HEK293 (cell line): ENCODE data around the gene PHKG2.
A peak's percentile ranks its signal among the peaks of the same experiment; 100 is the strongest.

Source experiments
- CTCF ChIP-seq: fragments of 450-650 bp; formaldehyde crosslinking; IDR thresholded peaks from 2 replicates; pipeline ENCODE4 v1.5.1; 2016; ENCODE audit warnings: missing biosample characterization, missing genetic modification characterization
- MYNN ChIP-seq: fragments of 450-650 bp; formaldehyde crosslinking; IDR thresholded peaks from 2 replicates; pipeline ENCODE4 v1.5.1; 2016; ENCODE audit warnings: missing biosample characterization, missing genetic modification characterization, borderline replicate concordance
- PRDM10 ChIP-seq: fragments of 450-650 bp; formaldehyde crosslinking; IDR thresholded peaks from 2 replicates; pipeline ENCODE4 v1.5.1; 2016; ENCODE audit warnings: missing biosample characterization, missing genetic modification characterization
- RBAK ChIP-seq: fragments of 450-650 bp; formaldehyde crosslinking; IDR thresholded peaks from 2 replicates; pipeline ENCODE4 v1.5.1; 2016; ENCODE audit warnings: missing biosample characterization, missing genetic modification characterization
- REPIN1 ChIP-seq: fragments of 450-650 bp; formaldehyde crosslinking; IDR thresholded peaks from 2 replicates; pipeline ENCODE4 v1.5.1; 2017; ENCODE audit warnings: missing biosample characterization, missing genetic modification characterization, low read depth
- REST ChIP-seq: fragments of 450-650 bp; formaldehyde crosslinking; IDR thresholded peaks from 2 replicates; pipeline ENCODE4 v1.5.1; 2016; ENCODE audit warnings: missing biosample characterization, missing genetic modification characterization
- ZBTB10 ChIP-seq: fragments of 450-650 bp; formaldehyde crosslinking; IDR thresholded peaks from 2 replicates; pipeline ENCODE4 v1.5.1; 2016; ENCODE audit warnings: missing biosample characterization, missing genetic modification characterization
- ZNF138 ChIP-seq: fragments of 450-650 bp; formaldehyde crosslinking; IDR thresholded peaks from 2 replicates; pipeline ENCODE4 v1.5.1; 2016; ENCODE audit warnings: missing biosample characterization, missing genetic modification characterization, borderline replicate concordance
- ZNF24 ChIP-seq: fragments of 450-650 bp; formaldehyde crosslinking; IDR thresholded peaks from 2 replicates; pipeline ENCODE4 v1.5.1; 2016; ENCODE audit warnings: missing biosample characterization, missing genetic modification characterization
- ZNF274 ChIP-seq, 2 experiments: fragments of 200-500 bp in 1 of 2; fragments of 450-650 bp in 1 of 2; sonication (Bioruptor generic) in 1 of 2; formaldehyde crosslinking in 1 of 2; IDR thresholded peaks; 2 replicates each; pipeline versions ENCODE4 v1.5.1 to v1.6.1; 2014 to 2016; ENCODE audit warnings: borderline replicate concordance in 1 of 2, inconsistent platforms in 1 of 2, low read length in 1 of 2, missing biosample characterization in 1 of 2, missing genetic modification characterization in 1 of 2
- ZNF513 ChIP-seq: fragments of 450-650 bp; IDR thresholded peaks from 2 replicates; pipeline ENCODE4 v1.5.1; 2018; ENCODE audit warnings: missing biosample characterization, missing genetic modification characterization
- ZNF639 ChIP-seq: fragments of 450-650 bp; formaldehyde crosslinking; IDR thresholded peaks from 2 replicates; pipeline ENCODE4 v1.5.1; 2016; ENCODE audit warnings: missing biosample characterization, missing genetic modification characterization
- ZNF677 ChIP-seq: fragments of 450-650 bp; IDR thresholded peaks from 2 replicates; pipeline ENCODE4 v1.5.0; 2018; ENCODE audit warnings: missing biosample characterization, mild to moderate bottlenecking, missing genetic modification characterization, moderate library complexity
- ZNF843 ChIP-seq: fragments of 450-650 bp; formaldehyde crosslinking; IDR thresholded peaks from 2 replicates; pipeline ENCODE4 v1.5.1; 2016; ENCODE audit warnings: missing biosample characterization, missing genetic modification characterization

- no peak for TF ChIP-seq ZNF677 (tag by site-specific recombination)
- no peak for TF ChIP-seq CTCF (tag by site-specific recombination)
- TF ChIP-seq RBAK (tag by site-specific recombination) = no peak
- TF ChIP-seq REPIN1 (tag by site-specific recombination) = no peak
- TF ChIP-seq ZNF639 = peak; percentile 66; the same call in 1 of the 2 replicates
- no peak for TF ChIP-seq PRDM10 (tag by site-specific recombination)
- TF ChIP-seq ZNF24 (tag by site-specific recombination) = no peak
- TF ChIP-seq ZNF138 = no peak
- no peak for TF ChIP-seq ZNF843 (tag by site-specific recombination)
- no peak for TF ChIP-seq ZBTB10 (tag by site-specific recombination)
- no peak for TF ChIP-seq MYNN
- TF ChIP-seq REST (tag by site-specific recombination) = no peak
- no peak for TF ChIP-seq ZNF274 (IDR thresholded peaks at IDR 0.05; ENCODE audit: low read length)
- no peak for TF ChIP-seq ZNF274 (tag by site-specific recombination; IDR thresholded peaks at IDR 0.05; ENCODE audit: borderline replicate concordance)
- no peak for TF ChIP-seq ZNF513 (tag by site-specific recombination)
Measured at GRCh38 chr16:30748634-30749445, 615 bp downstream of the PHKG2 start.
